Left lung (tissue), 10 donors: Measurements from ENCODE around the gene GRIN3B. TPM values are rescaled to one million over a fixed set of nuclear protein-coding genes. Genes with fewer than 3 reads are reported as not detected.

Experiments
- ATAC-seq: fragments of 200-7000 bp; cut with Tn5 transposase; one replicate; pipeline ENCODE4 v1.9.1; 2020; ENCODE audit warnings: moderate library complexity
- DNase-seq, 4 donors: peaks; one replicate each; pipeline ENCODE4 v3.0.0-alpha.2; 2013 to 2020
- H3K27ac ChIP-seq, 2 donors: fragments of 200-600 bp; sonication (generic) in 1 of 2; one replicate each; pipeline versions ENCODE4 v1.5.0 to v1.8.0; 2020 to 2021
- H3K27me3 ChIP-seq, 2 donors: fragments of 200-600 bp; sonication (generic) in 1 of 2; one replicate each; pipeline versions ENCODE4 v1.5.0 to v1.8.0; 2020 to 2021
- H3K36me3 ChIP-seq, 2 donors: fragments of 200-600 bp; sonication (generic) in 1 of 2; one replicate each; pipeline versions ENCODE4 v1.5.0 to v1.8.0; 2020 to 2021
- H3K4me1 ChIP-seq, 2 donors: fragments of 200-600 bp; one replicate each; pipeline ENCODE4 v1.8.0; 2021
- H3K4me3 ChIP-seq, 2 donors: fragments of 200-600 bp; sonication (generic) in 1 of 2; one replicate each; pipeline versions ENCODE4 v1.5.0 to v1.8.0; 2020 to 2021; ENCODE audit warnings: mild to moderate bottlenecking in 1 of 2
- H3K9me3 ChIP-seq, 2 donors: fragments of 200-600 bp; sonication (generic) in 1 of 2; one replicate each; pipeline versions ENCODE4 v1.5.0 to v1.8.0; 2020 to 2021
- CTCF ChIP-seq, 2 donors: fragments of 200-600 bp; sonication (generic) in 1 of 2; IDR thresholded peaks; one replicate each; pipeline versions ENCODE4 v1.5.0 to v1.8.0; 2021; ENCODE audit warnings: antibody characterized with exemption in 2 of 2
- intact Hi-C, 2 donors: fragments of 100-400 bp; cut with DNase I; formaldehyde crosslinking; loops; one replicate each; pipeline versions ENCODE4 v1.11.2 to v1.14.2; 2022
- polyA plus RNA-seq, 6 donors: library from polyadenylated mRNA; unstranded; fragments of 120-200 nt; gene quantifications; one replicate each; pipeline ENCODE4 v1.2.1, GENCODE V29; 2013; ENCODE audit not compliant: insufficient read length in 6 of 6
- total RNA-seq, 2 donors: library from RNA; stranded (reverse); fragmentation: NEBNext Ultra II Directional; extraction: Animal tissue kit (Norgen Biotek cat#: 25700); gene quantifications; one replicate each; pipeline ENCODE4 v1.2.1, GENCODE V29; 2021
- donor health status: DM: no; HTN: yes; CAD: no.
- donor health status: DM: no; HTN: no; CAD: no.

The GRIN3B gene
- total and polyA plus RNA-seq, 8 donors = 0.37 to 2.7 (median 0.60) TPM; not detected in 1

- Histone ChIP-seq H3K4me1 (peaks cover 7 to 39% of the 10 kb centered on the region in 2 donors), H3K27me3 (no peaks in the 10 kb centered on the region), H3K9me3 (no peaks in the 10 kb centered on the region), H3K4me3 (peak overlapping the region; percentile 8 to 21), H3K27ac (no peak overlapping the region), H3K36me3 (peaks cover 0 to 19% of the 10 kb centered on the region in 2 donors)
- peak; percentile 98 for TF ChIP-seq CTCF (IDR thresholded peaks at IDR 0.05)
- intact Hi-C loops = loop anchor here (2.0 to 10.0 kb wide), 3 partner anchors 56 to 208 kb away; partner anchors contain the start of gene ARID3A (in 1 of the 2)
- ATAC-seq = peak; percentile 90
- DNase-seq = peak; percentile 66 to 96 (median 79)
These were observed 17.6 kb upstream of the GRIN3B start for GRCh38 chr19:982567-983170.

GRCh38 chr19:984165-984967, 15.9 kb upstream of the GRIN3B start, which contains the start of gene WDR18:
WDR18 (plus strand) TSS chr19:984345; CDS start chr19:984354, 9 bp downstream.
- no peaks in the 10 kb centered on the region for H3K9me3 ChIP-seq
- ATAC-seq (peak; percentile 96), DNase-seq (peak; percentile 87 to 99 (median 94))
- peak within 1 kb of the TSS; percentile 77 to 91 for H3K4me3 ChIP-seq
- H3K36me3 ChIP-seq = peaks cover 0 to 29% of the 10 kb centered on the region in 2 donors
- TF ChIP-seq CTCF (IDR thresholded peaks at IDR 0.05) = peak in 1 of 2 donors; percentile 56
- H3K27me3 ChIP-seq = no peaks in the 10 kb centered on the region
- H3K27ac ChIP-seq = peak within 1 kb of the TSS; percentile 70 to 77
- H3K4me1 ChIP-seq = peaks cover 7 to 39% of the 10 kb centered on the region in 2 donors
- intact Hi-C loops = loop anchor here (5.0 to 10.0 kb wide), 2 partner anchors 62 to 210 kb away; no protein-coding TSS in a partner anchor

GRCh38 chr19:986083-986482, 14.1 kb upstream of the GRIN3B start:
- no peaks in the 10 kb centered on the region for H3K9me3 ChIP-seq
- intact Hi-C loops = loop anchor here in 1 of 2 donors (10.0 kb wide), 1 partner anchor 211 kb away; no protein-coding TSS in a partner anchor
- TF ChIP-seq CTCF (IDR thresholded peaks at IDR 0.05) = no peak
- H3K36me3 ChIP-seq = peaks cover 0 to 46% of the 10 kb centered on the region in 2 donors
- H3K4me3 ChIP-seq = no peak overlapping the region
- no peak overlapping the region for H3K27ac ChIP-seq
- no peak for ATAC-seq
- H3K27me3 ChIP-seq = no peaks in the 10 kb centered on the region
- peaks cover 7 to 34% of the 10 kb centered on the region in 2 donors for H3K4me1 ChIP-seq
- no peak for DNase-seq

- Histone ChIP-seq H3K9me3 (no peaks in the 10 kb centered on the region), H3K4me3 (no peak overlapping the region), H3K4me1 (peaks cover 4 to 24% of the 10 kb centered on the region in 2 donors), H3K36me3 (peaks cover 0 to 60% of the 10 kb centered on the region in 2 donors), H3K27ac (no peak overlapping the region), H3K27me3 (no peaks in the 10 kb centered on the region)
- DNase-seq (no peak), ATAC-seq (no peak)
- TF ChIP-seq CTCF (IDR thresholded peaks at IDR 0.05) = no peak
- intact Hi-C loops = loop anchor here in 1 of 2 donors (10.0 kb wide), 1 partner anchor 213 kb away; no protein-coding TSS in a partner anchor
These were observed 12.1 kb upstream of the GRIN3B start for GRCh38 chr19:988081-988480.

- H3K27ac ChIP-seq = no peak overlapping the region
- intact Hi-C loops = loop anchor here in 1 of 2 donors (10.0 kb wide), 1 partner anchor 214 kb away; no protein-coding TSS in a partner anchor
- no peak for DNase-seq
- no peaks in the 10 kb centered on the region for H3K27me3 ChIP-seq
- H3K4me3 ChIP-seq = no peak overlapping the region
- H3K36me3 ChIP-seq = peaks cover 0 to 64% of the 10 kb centered on the region in 2 donors
- no peak for TF ChIP-seq CTCF (IDR thresholded peaks at IDR 0.05)
- peaks cover 3 to 20% of the 10 kb centered on the region in 2 donors for H3K4me1 ChIP-seq
- H3K9me3 ChIP-seq = no peaks in the 10 kb centered on the region
- ATAC-seq = no peak
These were observed 11.7 kb upstream of the GRIN3B start for GRCh38 chr19:988510-988909.
